GM13976 (cell line): ENCODE results near the gene GALNT14.

Source experiments
- DNase-seq: peaks from one replicate; pipeline ENCODE4 v3.0.0; 2012; ENCODE audit warnings: low spot score
- in situ Hi-C: fragments of 300-500 bp; cut with MboI; formaldehyde crosslinking; loops from one replicate; pipeline ENCODE4 v1.12.0; 2022; ENCODE audit warnings: low sequenced_read_pairs, mixed read lengths, inconsistent platforms; ENCODE audit not compliant: unreplicated experiment
- TF ChIP-seq, protein P1 (sequence below): IDR thresholded peaks from 2 replicates; pipeline ENCODE4 v1.5.1; 2012; ENCODE audit warnings: borderline replicate concordance, mild to moderate bottlenecking; ENCODE audit not compliant: insufficient read depth; ENCODE audit errors: extremely low read depth, missing control alignments, control extremely low read depth

GALNT14 gene

GRCh38 chr2:30931841-30932407, 206.3 kb downstream of the GALNT14 start:
- TF ChIP-seq, protein P1, sequence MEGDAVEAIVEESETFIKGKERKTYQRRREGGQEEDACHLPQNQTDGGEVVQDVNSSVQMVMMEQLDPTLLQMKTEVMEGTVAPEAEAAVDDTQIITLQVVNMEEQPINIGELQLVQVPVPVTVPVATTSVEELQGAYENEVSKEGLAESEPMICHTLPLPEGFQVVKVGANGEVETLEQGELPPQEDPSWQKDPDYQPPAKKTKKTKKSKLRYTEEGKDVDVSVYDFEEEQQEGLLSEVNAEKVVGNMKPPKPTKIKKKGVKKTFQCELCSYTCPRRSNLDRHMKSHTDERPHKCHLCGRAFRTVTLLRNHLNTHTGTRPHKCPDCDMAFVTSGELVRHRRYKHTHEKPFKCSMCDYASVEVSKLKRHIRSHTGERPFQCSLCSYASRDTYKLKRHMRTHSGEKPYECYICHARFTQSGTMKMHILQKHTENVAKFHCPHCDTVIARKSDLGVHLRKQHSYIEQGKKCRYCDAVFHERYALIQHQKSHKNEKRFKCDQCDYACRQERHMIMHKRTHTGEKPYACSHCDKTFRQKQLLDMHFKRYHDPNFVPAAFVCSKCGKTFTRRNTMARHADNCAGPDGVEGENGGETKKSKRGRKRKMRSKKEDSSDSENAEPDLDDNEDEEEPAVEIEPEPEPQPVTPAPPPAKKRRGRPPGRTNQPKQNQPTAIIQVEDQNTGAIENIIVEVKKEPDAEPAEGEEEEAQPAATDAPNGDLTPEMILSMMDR: no peak
- in situ Hi-C loops: no loop called here
- no peak for DNase-seq

DNA sequence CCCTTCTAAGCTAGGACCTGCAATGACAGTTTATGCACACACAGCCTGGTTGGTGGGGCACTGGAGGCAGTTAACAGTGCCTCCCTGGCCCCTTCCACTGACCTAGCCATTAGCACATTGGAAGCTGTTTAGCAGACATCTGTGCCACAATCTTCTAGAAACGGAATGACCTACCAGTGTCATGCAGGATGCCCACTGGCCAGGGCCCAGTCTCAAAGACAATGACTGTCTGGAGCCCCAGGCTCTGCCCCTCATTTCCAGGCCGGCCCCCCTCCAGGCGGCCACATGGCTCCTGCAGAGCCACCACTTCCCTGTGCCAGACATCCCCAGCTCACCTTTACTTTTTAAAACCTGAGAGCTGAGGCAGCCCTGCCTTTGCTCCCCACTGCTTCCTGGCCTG, 207.5 kb downstream of the GALNT14 start:
- TF ChIP-seq, protein P1: no peak
- DNase-seq: no peak
- in situ Hi-C loops: no loop called here

- in situ Hi-C loops: no loop called here
- no peak for DNase-seq
- TF ChIP-seq, protein P1: no peak
Observed at GRCh38 chr2:30927465-30928075, 210.7 kb downstream of the GALNT14 start.

DNA sequence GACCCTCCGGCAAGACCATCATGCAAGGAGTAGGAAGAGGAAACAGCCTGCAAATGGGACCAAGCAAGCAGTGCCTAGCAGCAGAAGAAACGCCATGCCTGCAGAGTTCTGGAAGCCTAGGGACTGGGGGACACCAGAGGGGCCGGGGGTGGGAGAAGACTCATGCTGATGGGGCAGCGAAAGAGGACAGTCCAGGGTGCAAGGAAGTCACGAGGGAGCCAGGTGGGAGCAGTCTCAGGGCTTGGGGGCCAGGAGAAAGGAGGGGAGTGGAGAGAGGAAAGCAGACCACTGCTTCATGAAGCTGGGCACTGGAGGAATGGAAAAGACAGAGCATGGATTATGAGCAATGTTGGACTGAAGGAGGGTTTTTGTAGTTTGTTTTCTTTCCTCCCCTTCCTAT, 211.6 kb downstream of the GALNT14 start:
- DNase-seq: no peak
- TF ChIP-seq, protein P1: no peak
- in situ Hi-C loops: no loop called here

DNA sequence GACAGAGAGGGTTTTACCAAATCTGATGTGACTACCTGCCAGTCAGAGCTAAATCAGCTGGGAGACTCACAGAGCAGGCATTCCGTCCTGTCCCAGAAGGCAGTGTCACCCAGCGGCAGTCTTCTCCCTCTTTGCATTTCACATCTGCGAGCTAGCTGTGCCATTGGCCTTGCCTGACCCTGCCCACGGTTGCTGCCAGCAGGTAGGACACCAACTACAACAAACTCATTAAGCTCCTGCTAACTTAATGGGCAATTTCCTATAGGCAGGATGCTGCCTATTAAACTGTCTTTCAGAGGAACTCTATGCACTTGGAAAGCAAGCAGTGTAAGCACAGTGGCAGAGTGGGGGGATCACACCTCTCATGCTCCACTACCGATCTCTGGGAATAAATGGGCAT, 214.6 kb downstream of the GALNT14 start:
- in situ Hi-C loops: no loop called here
- no peak for DNase-seq
- TF ChIP-seq, protein P1: no peak

GRCh38 chr2:30920511-30920910, 217.7 kb downstream of the GALNT14 start:
- no peak for DNase-seq
- TF ChIP-seq, protein P1: no peak
- in situ Hi-C loops: no loop called here
